OCI-LY1 (cell line): ENCODE data around the gene KIAA1586.

Source experiments
- H2AFZ ChIP-seq: fragments of 200-600 bp; sonication (generic), shearing (Covaris generic); 2 replicates; pipeline ENCODE4 v1.6.0; 2014; ENCODE audit warnings: antibody characterized with exemption, mild to moderate bottlenecking, low read length
- H3F3A ChIP-seq: fragments of 200-600 bp; sonication (generic), shearing (Covaris generic); 2 replicates; pipeline ENCODE4 v1.6.0; 2014; ENCODE audit warnings: mild to moderate bottlenecking, antibody characterized with exemption, low read length, moderate library complexity; ENCODE audit not compliant: insufficient read depth
- H3K27ac ChIP-seq: fragments of 200-600 bp; sonication (generic); 2 replicates; pipeline ENCODE4 v1.5.1; 2014; ENCODE audit warnings: low read length, mixed run types, mild to moderate bottlenecking, low read depth; ENCODE audit not compliant: poor library complexity, severe bottlenecking
- H3K27me3 ChIP-seq: fragments of 200-600 bp; sonication (generic); 2 replicates; pipeline ENCODE4 v1.6.0; 2014; ENCODE audit warnings: antibody characterized with exemption, mild to moderate bottlenecking, low read length, moderate library complexity; ENCODE audit not compliant: insufficient read depth
- H3K36me3 ChIP-seq: fragments of 200-600 bp; sonication (generic); 2 replicates; pipeline ENCODE4 v1.6.1; 2014; ENCODE audit warnings: mild to moderate bottlenecking, antibody characterized with exemption, low read length, moderate library complexity, mixed read lengths; ENCODE audit not compliant: insufficient read depth
- H3K4me1 ChIP-seq: fragments of 200-600 bp; sonication (generic); 2 replicates; pipeline ENCODE4 v1.5.1; 2014; ENCODE audit warnings: mild to moderate bottlenecking, low read length, moderate library complexity; ENCODE audit not compliant: insufficient read depth, severe bottlenecking
- H3K4me2 ChIP-seq: fragments of 200-600 bp; sonication (generic), shearing (Covaris generic); 2 replicates; pipeline ENCODE4 v1.6.1; 2014; ENCODE audit warnings: low read length
- H3K4me3 ChIP-seq: fragments of 200-600 bp; sonication (generic); 2 replicates; pipeline ENCODE4 v1.5.1; 2014; ENCODE audit warnings: low read length, low read depth, mild to moderate bottlenecking, mixed read lengths; ENCODE audit not compliant: poor library complexity, severe bottlenecking
- H3K79me2 ChIP-seq: fragments of 200-600 bp; shearing (Covaris generic); 2 replicates; pipeline ENCODE4 v1.6.1; 2016; ENCODE audit warnings: mixed run types, low read length, mixed read lengths; ENCODE audit not compliant: insufficient read depth
- H3K9ac ChIP-seq: fragments of 200-600 bp; sonication (generic), shearing (Covaris generic); 2 replicates; pipeline ENCODE4 v1.6.1; 2014; ENCODE audit warnings: mild to moderate bottlenecking, low read length, mixed read lengths
- H3K9me2 ChIP-seq: fragments of 200-600 bp; sonication (generic), shearing (Covaris generic); 2 replicates; pipeline ENCODE4 v1.6.1; 2014; ENCODE audit warnings: low read depth, mild to moderate bottlenecking, low read length, mixed read lengths
- H3K9me3 ChIP-seq: fragments of 200-600 bp; shearing (Covaris generic); 2 replicates; pipeline ENCODE4 v1.6.1; 2014; ENCODE audit warnings: low read length, mixed read lengths
- H4K20me1 ChIP-seq: fragments of 200-600 bp; sonication (generic), shearing (Covaris generic); 2 replicates; pipeline ENCODE4 v1.6.0; 2016; ENCODE audit warnings: mild to moderate bottlenecking, low read length; ENCODE audit not compliant: insufficient read depth
- CTCF ChIP-seq: fragments of 200-600 bp; sonication (generic), shearing (Covaris generic); IDR thresholded peaks from 2 replicates; pipeline ENCODE4 v1.5.1; 2017; ENCODE audit warnings: mild to moderate bottlenecking, antibody characterized with exemption, low read length, moderate library complexity, mixed read lengths
- EZH2 ChIP-seq: fragments of 200-600 bp; sonication (generic), shearing (Covaris generic); IDR thresholded peaks from 2 replicates; pipeline ENCODE4 v1.8.0; 2017; ENCODE audit warnings: borderline replicate concordance, mixed run types, mild to moderate bottlenecking, antibody characterized with exemption, low read length, moderate library complexity, mixed read lengths

KIAA1586 gene

GRCh38 chr6:57017069-57017468 lies 29.4 kb upstream of the KIAA1586 start:
- TF ChIP-seq CTCF (no peak), EZH2 (no peak)

GRCh38 chr6:57017841-57018240 lies 28.7 kb upstream of the KIAA1586 start:
- no peak for TF ChIP-seq CTCF
- Histone ChIP-seq H3K4me3 (no peak overlapping the region), H3K4me1 (no peaks in the 10 kb centered on the region)

More at GRCh38 chr6:57017069-57017468, 29.4 kb upstream of the KIAA1586 start:
- Histone ChIP-seq H3K27me3 (no peaks in the 10 kb centered on the region), H3K9ac (no peak overlapping the region), H3K27ac (no peak overlapping the region), H3K9me2 (no peaks in the 10 kb centered on the region), H2AFZ (no peak overlapping the region), H3K36me3 (no peaks in the 10 kb centered on the region), H3K9me3 (no peaks in the 10 kb centered on the region), H3K4me3 (no peak overlapping the region), H4K20me1 (no peaks in the 10 kb centered on the region), H3K79me2 (no peaks in the 10 kb centered on the region), H3K4me2 (no peak overlapping the region), H3K4me1 (no peaks in the 10 kb centered on the region), H3F3A (no peaks in the 10 kb centered on the region)

GRCh38 chr6:57019434-57019833 lies 27.1 kb upstream of the KIAA1586 start:
- Histone ChIP-seq H3K27me3 (no peaks in the 10 kb centered on the region), H2AFZ (no peak overlapping the region), H3F3A (no peaks in the 10 kb centered on the region), H3K4me1 (no peaks in the 10 kb centered on the region), H3K79me2 (no peaks in the 10 kb centered on the region), H3K27ac (no peak overlapping the region), H3K4me2 (no peak overlapping the region), H3K9me2 (no peaks in the 10 kb centered on the region), H3K4me3 (no peak overlapping the region), H3K9me3 (no peaks in the 10 kb centered on the region), H3K36me3 (no peaks in the 10 kb centered on the region), H4K20me1 (no peaks in the 10 kb centered on the region), H3K9ac (no peak overlapping the region)
- no peak for TF ChIP-seq EZH2
- TF ChIP-seq CTCF = no peak

More at GRCh38 chr6:57017841-57018240, 28.7 kb upstream of the KIAA1586 start:
- Histone ChIP-seq H3K27me3 (no peaks in the 10 kb centered on the region), H3K4me2 (no peak overlapping the region), H2AFZ (no peak overlapping the region), H3K9ac (no peak overlapping the region), H3K9me2 (no peaks in the 10 kb centered on the region), H3K9me3 (no peaks in the 10 kb centered on the region), H3K79me2 (no peaks in the 10 kb centered on the region), H3F3A (no peaks in the 10 kb centered on the region), H3K27ac (no peak overlapping the region), H3K36me3 (no peaks in the 10 kb centered on the region), H4K20me1 (no peaks in the 10 kb centered on the region)
